ENCODE results near the gene SCGB3A2.

SCGB3A2 gene, protein sequence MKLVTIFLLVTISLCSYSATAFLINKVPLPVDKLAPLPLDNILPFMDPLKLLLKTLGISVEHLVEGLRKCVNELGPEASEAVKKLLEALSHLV

DNA sequence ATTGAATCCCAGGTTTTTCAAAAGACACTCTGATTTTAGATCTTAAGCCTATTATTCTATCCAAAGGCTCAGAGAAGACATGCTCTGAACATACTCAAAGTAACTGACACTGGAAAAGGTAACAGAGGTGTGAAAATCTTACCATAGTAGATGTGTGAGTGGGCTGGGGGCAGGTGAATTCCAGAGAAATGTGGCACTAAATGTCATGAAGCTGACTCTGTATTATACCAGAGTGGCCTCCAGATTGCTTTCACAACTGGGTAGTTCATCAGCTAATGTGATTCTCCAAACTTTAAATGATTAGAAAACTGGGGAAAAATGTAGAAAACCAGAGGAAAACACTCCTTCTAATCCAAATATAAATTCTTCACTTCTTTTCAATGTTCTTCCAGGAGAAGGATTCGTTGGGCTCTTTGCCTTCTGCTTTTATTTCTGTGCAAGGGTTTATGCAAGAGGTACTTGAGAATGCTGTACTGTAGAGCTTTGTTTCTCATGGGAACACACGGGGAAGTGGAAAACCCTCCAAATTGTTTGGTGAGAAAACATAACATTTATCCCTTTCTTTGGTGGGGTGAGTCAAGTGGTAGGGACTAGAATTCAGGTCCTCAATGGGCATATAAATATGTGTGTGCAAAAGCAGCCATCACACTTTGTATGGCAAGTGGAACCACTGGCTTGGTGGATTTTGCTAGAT is at the start of gene SCGB3A2:
TSS of gene SCGB3A2 (plus strand) at position 646 of the 694 bp plus-strand sequence. CDS start 93 bp downstream, outside the sequence.
- Histone ChIP-seq H3K9ac (ENCODE audit: low read length) (no peak within 1 kb of the TSS), H3K4me1 (ENCODE audit: control insufficient read depth, insufficient read depth, low read length) (no peaks in the 10 kb centered on the region), H3K4me3 (ENCODE audit: low read length) (no peak within 1 kb of the TSS), H3K27ac (ENCODE audit: low read depth, low read length) (no peak within 1 kb of the TSS), H3K27me3 (ENCODE audit: control insufficient read depth, insufficient read depth, low read length) (no peaks in the 10 kb centered on the region), H3K36me3 (ENCODE audit: control insufficient read depth, insufficient read depth, low read length) (no peaks in the 10 kb centered on the region)

DNA sequence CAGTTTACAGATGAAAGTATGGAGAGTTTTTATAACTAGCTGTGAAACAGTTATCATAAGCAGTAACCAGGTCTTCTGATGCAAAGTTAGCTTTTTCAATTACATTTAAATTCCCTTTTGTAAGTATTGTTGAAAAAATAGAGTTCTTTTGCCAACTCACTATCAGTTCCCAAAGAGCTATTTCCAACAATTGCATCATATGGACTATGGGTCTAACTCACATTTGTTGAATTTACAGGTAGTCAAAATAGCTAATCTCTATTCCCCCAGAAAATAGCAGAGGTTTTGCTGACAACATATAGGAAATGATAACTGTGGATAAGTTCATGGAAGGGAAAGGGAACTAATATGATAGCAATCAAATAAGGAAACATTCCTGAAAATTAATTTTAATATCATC is 48.5 kb upstream of the SCGB3A2 start:
- Histone ChIP-seq H3K27ac (ENCODE audit: low read depth, low read length) (no peak overlapping the region), H3K36me3 (ENCODE audit: control insufficient read depth, insufficient read depth, low read length) (no peaks in the 10 kb centered on the region), H3K4me3 (ENCODE audit: low read length) (no peak overlapping the region), H3K4me1 (ENCODE audit: control insufficient read depth, insufficient read depth, low read length) (no peaks in the 10 kb centered on the region), H3K9ac (ENCODE audit: low read length) (no peak overlapping the region), H3K27me3 (ENCODE audit: control insufficient read depth, insufficient read depth, low read length) (no peaks in the 10 kb centered on the region)

DNA sequence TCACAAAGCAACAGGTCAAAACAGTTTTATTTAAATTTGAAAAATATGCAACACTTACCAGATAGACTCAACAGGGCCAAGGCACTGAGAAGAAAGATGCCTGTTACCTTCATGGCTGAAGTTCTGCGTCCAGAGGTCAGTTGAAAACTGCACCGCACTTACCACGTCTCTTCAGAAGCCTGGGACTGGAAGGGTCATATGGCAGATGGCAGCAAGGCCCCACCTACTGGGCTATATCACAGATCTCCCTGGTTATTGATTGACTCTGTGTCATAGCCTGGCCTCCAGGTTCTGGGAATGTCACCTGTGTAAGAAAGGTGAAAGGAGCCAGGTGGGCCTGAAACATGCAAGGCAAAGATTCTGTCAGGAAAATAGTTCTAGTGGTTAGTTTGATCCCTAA is 47.0 kb upstream of the SCGB3A2 start, which contains the start of gene SPINK1:
TSS of gene SPINK1 (minus strand) at position 207 of the 400 bp plus-strand sequence. CDS start at position 113, 94 bp downstream.
- Histone ChIP-seq H3K36me3 (ENCODE audit: control insufficient read depth, insufficient read depth, low read length) (no peaks in the 10 kb centered on the region), H3K4me1 (ENCODE audit: control insufficient read depth, insufficient read depth, low read length) (no peaks in the 10 kb centered on the region), H3K4me3 (ENCODE audit: low read length) (no peak within 1 kb of the TSS), H3K27ac (ENCODE audit: low read depth, low read length) (no peak within 1 kb of the TSS), H3K9ac (ENCODE audit: low read length) (no peak within 1 kb of the TSS), H3K27me3 (ENCODE audit: control insufficient read depth, insufficient read depth, low read length) (no peaks in the 10 kb centered on the region)

DNA sequence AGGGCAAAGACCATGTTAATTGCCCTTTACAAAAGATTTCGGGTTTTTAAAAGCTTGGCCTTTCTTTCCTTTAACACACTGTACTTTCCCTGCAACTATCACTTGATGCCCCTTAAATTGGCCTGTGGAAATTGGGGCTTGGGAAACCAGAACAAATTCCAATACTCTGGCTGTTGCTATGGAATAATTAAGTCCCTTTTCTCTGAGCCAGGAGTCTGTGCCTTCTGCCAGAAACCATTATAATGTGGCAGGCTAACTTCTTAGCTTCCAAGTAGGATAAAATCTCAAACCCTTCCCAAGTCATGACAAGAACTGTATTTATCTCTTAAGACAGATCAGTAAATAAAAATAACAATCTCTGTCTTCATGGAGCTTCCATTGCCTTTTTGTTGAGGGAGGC is 46.0 kb upstream of the SCGB3A2 start:
- Histone ChIP-seq H3K4me3 (ENCODE audit: low read length) (no peak overlapping the region), H3K4me1 (ENCODE audit: control insufficient read depth, insufficient read depth, low read length) (no peaks in the 10 kb centered on the region), H3K9ac (ENCODE audit: low read length) (no peak overlapping the region), H3K36me3 (ENCODE audit: control insufficient read depth, insufficient read depth, low read length) (no peaks in the 10 kb centered on the region), H3K27me3 (ENCODE audit: control insufficient read depth, insufficient read depth, low read length) (no peaks in the 10 kb centered on the region), H3K27ac (ENCODE audit: low read depth, low read length) (no peak overlapping the region)

DNA sequence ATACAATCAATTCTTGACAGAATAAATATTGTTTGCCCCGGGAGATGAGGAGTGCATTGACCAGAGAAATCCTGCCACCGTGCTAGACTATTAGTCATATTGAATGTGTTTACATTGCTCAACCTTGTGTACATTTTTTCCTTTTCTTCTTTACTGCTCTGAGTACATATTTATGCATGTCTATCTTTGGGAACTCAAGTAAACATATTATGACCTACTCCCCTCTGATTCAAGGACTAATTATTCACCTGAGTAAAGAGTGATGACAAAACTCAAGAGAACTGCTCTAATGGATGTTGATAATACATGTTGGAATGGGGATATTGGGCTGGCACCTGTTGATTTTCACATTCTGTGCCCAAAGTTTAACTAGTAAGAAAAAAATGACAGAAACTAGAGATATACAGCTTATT is 43.1 kb upstream of the SCGB3A2 start:
- H3K4me1 ChIP-seq (ENCODE audit: control insufficient read depth, insufficient read depth, low read length) = no peaks in the 10 kb centered on the region
- H3K4me3 ChIP-seq (ENCODE audit: low read length) = no peak overlapping the region
- H3K9ac ChIP-seq (ENCODE audit: low read length) = no peak overlapping the region
- H3K27me3 ChIP-seq (ENCODE audit: control insufficient read depth, insufficient read depth, low read length) = no peaks in the 10 kb centered on the region
- H3K27ac ChIP-seq (ENCODE audit: low read depth, low read length) = no peak overlapping the region
- H3K36me3 ChIP-seq (ENCODE audit: control insufficient read depth, insufficient read depth, low read length) = no peaks in the 10 kb centered on the region

DNA sequence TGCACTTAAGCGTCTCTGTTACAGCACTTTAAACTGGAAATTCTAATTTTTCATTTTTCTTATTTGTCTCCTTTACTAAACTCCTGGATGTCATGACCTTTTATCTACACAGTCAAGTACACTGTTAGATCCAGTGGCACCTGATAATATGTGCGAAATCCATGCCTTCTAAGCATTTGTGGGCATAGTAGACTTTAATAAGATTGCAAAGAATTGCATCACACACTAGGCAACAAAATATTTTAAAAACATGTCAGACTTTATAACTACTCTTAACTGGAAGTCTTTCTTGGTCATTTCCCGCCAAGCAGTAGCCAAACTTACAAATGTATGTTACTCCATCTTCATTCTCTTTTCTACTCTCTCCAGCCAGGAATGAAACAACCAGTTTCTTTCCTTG is 42.1 kb upstream of the SCGB3A2 start:
- Histone ChIP-seq H3K36me3 (ENCODE audit: control insufficient read depth, insufficient read depth, low read length) (no peaks in the 10 kb centered on the region), H3K27me3 (ENCODE audit: control insufficient read depth, insufficient read depth, low read length) (no peaks in the 10 kb centered on the region), H3K27ac (ENCODE audit: low read depth, low read length) (no peak overlapping the region), H3K9ac (ENCODE audit: low read length) (no peak overlapping the region), H3K4me3 (ENCODE audit: low read length) (no peak overlapping the region), H3K4me1 (ENCODE audit: control insufficient read depth, insufficient read depth, low read length) (no peaks in the 10 kb centered on the region)

DNA sequence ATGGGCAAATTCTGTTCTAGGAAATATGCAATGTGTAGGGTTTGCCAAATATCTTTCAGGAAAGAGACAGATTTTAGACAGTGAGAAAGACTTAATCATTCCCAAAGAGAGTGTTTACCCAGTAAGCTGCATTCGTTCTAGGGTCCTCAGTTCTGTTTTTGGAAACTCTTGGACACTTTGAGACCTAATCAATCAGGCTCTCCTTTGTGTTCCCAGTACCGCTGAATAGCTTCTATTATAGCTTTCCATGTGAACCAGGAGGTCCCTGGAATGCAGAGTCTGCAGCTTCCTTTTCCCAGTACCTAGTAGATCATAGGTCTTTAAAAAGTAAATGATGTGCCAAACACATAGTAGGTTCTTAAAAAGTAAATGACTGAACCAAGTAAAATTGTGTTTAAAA is 35.6 kb upstream of the SCGB3A2 start:
- Histone ChIP-seq H3K9ac (ENCODE audit: low read length) (no peak overlapping the region), H3K4me1 (ENCODE audit: control insufficient read depth, insufficient read depth, low read length) (no peaks in the 10 kb centered on the region), H3K27ac (ENCODE audit: low read depth, low read length) (no peak overlapping the region), H3K4me3 (ENCODE audit: low read length) (no peak overlapping the region), H3K36me3 (ENCODE audit: control insufficient read depth, insufficient read depth, low read length) (no peaks in the 10 kb centered on the region), H3K27me3 (ENCODE audit: control insufficient read depth, insufficient read depth, low read length) (no peaks in the 10 kb centered on the region)

DNA sequence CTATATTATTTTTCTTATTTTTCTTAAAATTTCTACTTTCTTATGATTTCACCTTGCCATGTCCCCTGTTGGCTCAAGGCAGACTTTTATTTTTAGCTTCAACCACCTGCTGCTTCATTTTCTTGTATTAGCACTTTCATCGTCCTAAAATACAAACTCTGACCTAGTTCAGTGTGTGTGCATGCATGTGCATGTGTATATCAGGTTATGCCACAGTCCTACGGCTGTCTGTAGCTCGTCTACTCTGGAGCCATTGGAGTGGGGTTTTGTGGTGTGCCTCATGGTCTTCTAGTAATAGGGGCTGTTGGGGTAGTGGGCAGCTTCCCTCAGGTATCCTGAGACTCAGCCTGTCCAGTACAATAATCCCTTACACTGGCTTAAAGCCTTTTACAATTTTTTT is 33.7 kb upstream of the SCGB3A2 start:
- no peak overlapping the region for H3K27ac ChIP-seq (ENCODE audit: low read depth, low read length)
- no peaks in the 10 kb centered on the region for H3K27me3 ChIP-seq (ENCODE audit: control insufficient read depth, insufficient read depth, low read length)
- H3K9ac ChIP-seq (ENCODE audit: low read length) = no peak overlapping the region
- no peaks in the 10 kb centered on the region for H3K36me3 ChIP-seq (ENCODE audit: control insufficient read depth, insufficient read depth, low read length)
- H3K4me1 ChIP-seq (ENCODE audit: control insufficient read depth, insufficient read depth, low read length) = no peaks in the 10 kb centered on the region
- no peak overlapping the region for H3K4me3 ChIP-seq (ENCODE audit: low read length)

DNA sequence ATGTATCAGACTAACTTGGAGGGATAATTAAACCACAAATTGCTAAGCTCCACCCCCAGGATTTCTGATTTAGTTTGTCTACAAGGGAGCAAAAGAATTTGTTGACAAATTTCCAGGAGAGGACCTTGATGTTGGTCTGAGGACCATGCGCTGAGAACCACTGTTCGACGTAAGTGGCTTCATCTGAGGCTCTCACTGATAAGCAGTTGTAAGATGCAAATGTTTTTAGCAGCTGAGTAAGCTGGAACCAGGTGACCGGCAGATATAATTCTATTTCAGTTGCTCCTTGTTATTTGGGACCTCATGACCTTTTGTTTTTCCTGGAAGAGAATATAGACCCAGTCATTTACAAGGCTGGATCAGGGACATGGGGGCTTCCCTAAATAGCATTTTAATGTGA is 32.9 kb upstream of the SCGB3A2 start:
- no peak overlapping the region for H3K4me3 ChIP-seq (ENCODE audit: low read length)
- H3K4me1 ChIP-seq (ENCODE audit: control insufficient read depth, insufficient read depth, low read length) = no peaks in the 10 kb centered on the region
- H3K27ac ChIP-seq (ENCODE audit: low read depth, low read length) = no peak overlapping the region
- no peaks in the 10 kb centered on the region for H3K36me3 ChIP-seq (ENCODE audit: control insufficient read depth, insufficient read depth, low read length)
- H3K27me3 ChIP-seq (ENCODE audit: control insufficient read depth, insufficient read depth, low read length) = no peaks in the 10 kb centered on the region
- no peak overlapping the region for H3K9ac ChIP-seq (ENCODE audit: low read length)

DNA sequence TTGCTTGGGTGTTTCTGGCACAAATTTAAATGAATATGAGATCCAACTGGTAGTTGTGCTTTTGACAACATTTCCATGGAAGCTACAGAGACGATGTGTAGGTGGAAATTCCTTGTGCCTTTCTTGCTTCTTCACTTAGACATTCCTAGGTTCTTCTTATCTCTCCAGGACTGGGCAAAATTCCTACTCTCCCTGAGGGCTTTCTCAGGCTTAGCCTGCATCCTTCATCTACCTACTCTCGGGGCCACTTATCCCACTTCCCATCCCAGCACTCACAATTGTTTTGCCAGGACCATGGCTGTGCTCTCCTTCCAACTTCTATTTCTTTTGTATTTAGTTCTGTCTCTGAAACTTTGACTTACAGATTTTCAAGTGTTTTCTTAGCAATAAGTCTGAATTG is 29.3 kb upstream of the SCGB3A2 start:
- Histone ChIP-seq H3K4me3 (ENCODE audit: low read length) (no peak overlapping the region), H3K4me1 (ENCODE audit: control insufficient read depth, insufficient read depth, low read length) (no peaks in the 10 kb centered on the region), H3K27me3 (ENCODE audit: control insufficient read depth, insufficient read depth, low read length) (no peaks in the 10 kb centered on the region), H3K9ac (ENCODE audit: low read length) (no peak overlapping the region), H3K36me3 (ENCODE audit: control insufficient read depth, insufficient read depth, low read length) (no peaks in the 10 kb centered on the region), H3K27ac (ENCODE audit: low read depth, low read length) (no peak overlapping the region)

DNA sequence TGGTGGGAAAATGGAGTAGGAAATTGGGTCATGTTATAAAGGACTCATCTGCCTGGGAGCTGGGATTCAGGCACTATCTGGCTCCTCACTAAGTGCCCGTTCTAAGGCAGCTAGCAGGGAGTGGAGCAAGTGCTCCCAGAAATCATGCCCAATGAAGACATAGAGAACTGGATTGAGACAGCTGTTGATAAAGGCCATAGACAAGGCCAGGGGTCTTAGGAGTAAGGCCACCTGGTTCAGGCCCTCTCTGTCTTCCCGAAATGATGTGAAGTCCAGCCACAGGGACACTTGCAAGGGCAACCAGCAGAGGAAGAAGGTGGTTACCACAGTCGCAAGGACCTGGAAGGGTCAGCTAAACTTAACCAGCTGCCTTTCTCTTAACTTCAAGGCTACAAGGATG is 26.9 kb upstream of the SCGB3A2 start:
- no peak overlapping the region for H3K4me3 ChIP-seq (ENCODE audit: low read length)
- no peak overlapping the region for H3K9ac ChIP-seq (ENCODE audit: low read length)
- H3K36me3 ChIP-seq (ENCODE audit: control insufficient read depth, insufficient read depth, low read length) = no peaks in the 10 kb centered on the region
- H3K27me3 ChIP-seq (ENCODE audit: control insufficient read depth, insufficient read depth, low read length) = no peaks in the 10 kb centered on the region
- no peak overlapping the region for H3K27ac ChIP-seq (ENCODE audit: low read depth, low read length)
- H3K4me1 ChIP-seq (ENCODE audit: control insufficient read depth, insufficient read depth, low read length) = no peaks in the 10 kb centered on the region

DNA sequence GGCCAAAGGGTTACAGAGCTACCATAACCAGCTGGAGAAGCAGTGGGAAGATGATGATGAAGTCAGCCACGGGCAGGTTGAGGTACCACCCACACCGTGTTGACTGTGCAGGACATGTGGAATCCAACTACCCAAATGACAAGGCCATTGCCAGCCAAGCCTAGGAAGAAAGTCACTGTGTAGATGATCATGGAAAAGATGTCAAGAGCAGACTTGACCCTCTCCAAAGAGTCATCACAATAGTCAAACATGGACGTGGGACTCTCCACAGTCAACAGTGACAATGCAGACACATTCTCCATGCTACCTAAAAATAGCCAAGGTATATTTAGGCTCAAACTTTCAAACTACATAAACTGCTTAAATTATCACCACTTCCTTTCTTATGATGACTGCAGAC is 26.1 kb upstream of the SCGB3A2 start:
- Histone ChIP-seq H3K4me3 (ENCODE audit: low read length) (no peak overlapping the region), H3K27me3 (ENCODE audit: control insufficient read depth, insufficient read depth, low read length) (no peaks in the 10 kb centered on the region), H3K9ac (ENCODE audit: low read length) (no peak overlapping the region), H3K36me3 (ENCODE audit: control insufficient read depth, insufficient read depth, low read length) (no peaks in the 10 kb centered on the region), H3K27ac (ENCODE audit: low read depth, low read length) (no peak overlapping the region), H3K4me1 (ENCODE audit: control insufficient read depth, insufficient read depth, low read length) (no peaks in the 10 kb centered on the region)

DNA sequence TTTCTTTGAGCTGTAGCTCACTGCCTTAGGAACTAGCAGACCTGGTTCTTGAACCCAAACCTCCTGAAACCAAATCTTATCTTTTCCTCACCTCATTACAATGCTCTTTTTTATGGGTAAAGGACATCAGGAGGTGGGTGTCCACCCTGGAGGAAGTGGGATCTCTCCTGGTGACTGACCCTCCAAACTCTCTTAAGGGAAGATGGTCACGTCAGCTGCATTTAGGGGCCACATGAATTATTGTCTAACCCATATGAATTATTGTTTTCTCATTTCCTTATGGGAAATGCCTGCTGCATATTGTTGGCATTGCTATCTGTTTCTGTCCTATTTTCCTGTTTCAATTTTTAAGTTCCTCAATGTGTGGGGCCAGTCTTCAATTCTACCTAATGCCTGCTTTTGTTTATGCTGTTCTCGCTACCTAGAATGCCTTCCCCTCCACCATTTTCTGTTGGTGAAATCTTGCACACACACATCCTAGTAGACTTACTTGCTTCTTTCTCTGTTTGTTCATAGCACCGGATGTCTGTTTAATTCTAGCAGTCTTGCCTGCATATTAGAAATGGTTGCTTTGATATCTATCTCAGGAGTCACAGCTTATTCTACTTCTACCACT is 25.0 kb upstream of the SCGB3A2 start:
- Histone ChIP-seq H3K27ac (ENCODE audit: low read depth, low read length) (no peak overlapping the region), H3K36me3 (ENCODE audit: control insufficient read depth, insufficient read depth, low read length) (no peaks in the 10 kb centered on the region), H3K27me3 (ENCODE audit: control insufficient read depth, insufficient read depth, low read length) (no peaks in the 10 kb centered on the region), H3K4me3 (ENCODE audit: low read length) (no peak overlapping the region), H3K4me1 (ENCODE audit: control insufficient read depth, insufficient read depth, low read length) (no peaks in the 10 kb centered on the region), H3K9ac (ENCODE audit: low read length) (no peak overlapping the region)

Data from rectal smooth muscle tissue (tissue), 1 donor.